ENCODE measurements around the gene MAP3K7.
A peak's percentile ranks its signal among the peaks of the same experiment; 100 is the strongest.

Gene MAP3K7

DNA sequence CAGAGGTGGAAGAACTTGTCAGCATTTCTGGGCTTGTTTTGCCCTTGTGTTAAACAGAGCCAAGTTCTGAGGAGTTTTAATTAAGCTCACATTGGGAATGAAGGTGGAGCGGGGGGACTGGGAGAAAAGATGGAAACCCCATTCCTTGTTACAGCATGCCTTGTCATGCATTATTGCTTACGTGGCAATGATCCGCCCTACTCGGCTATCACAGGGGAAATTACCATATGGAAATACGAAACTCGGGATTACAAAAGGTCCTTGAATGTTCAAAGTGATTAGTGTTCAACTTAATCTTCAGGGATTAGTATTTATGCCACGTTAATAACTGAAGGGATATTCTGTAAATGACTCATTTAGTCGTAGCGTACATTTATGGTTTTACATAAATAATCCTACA is 86.4 kb downstream of the MAP3K7 start:
- no peak for DNase-seq (ENCODE audit: low read depth)
- H3K4me3 ChIP-seq (ENCODE audit: control insufficient read depth, low read depth, low read length): no peak overlapping the region
- TF ChIP-seq, protein P1, sequence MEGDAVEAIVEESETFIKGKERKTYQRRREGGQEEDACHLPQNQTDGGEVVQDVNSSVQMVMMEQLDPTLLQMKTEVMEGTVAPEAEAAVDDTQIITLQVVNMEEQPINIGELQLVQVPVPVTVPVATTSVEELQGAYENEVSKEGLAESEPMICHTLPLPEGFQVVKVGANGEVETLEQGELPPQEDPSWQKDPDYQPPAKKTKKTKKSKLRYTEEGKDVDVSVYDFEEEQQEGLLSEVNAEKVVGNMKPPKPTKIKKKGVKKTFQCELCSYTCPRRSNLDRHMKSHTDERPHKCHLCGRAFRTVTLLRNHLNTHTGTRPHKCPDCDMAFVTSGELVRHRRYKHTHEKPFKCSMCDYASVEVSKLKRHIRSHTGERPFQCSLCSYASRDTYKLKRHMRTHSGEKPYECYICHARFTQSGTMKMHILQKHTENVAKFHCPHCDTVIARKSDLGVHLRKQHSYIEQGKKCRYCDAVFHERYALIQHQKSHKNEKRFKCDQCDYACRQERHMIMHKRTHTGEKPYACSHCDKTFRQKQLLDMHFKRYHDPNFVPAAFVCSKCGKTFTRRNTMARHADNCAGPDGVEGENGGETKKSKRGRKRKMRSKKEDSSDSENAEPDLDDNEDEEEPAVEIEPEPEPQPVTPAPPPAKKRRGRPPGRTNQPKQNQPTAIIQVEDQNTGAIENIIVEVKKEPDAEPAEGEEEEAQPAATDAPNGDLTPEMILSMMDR (IDR thresholded peaks at IDR 0.05; ENCODE audit: control insufficient read depth, insufficient read depth, low read depth, low read length, missing control alignments): no peak

DNA sequence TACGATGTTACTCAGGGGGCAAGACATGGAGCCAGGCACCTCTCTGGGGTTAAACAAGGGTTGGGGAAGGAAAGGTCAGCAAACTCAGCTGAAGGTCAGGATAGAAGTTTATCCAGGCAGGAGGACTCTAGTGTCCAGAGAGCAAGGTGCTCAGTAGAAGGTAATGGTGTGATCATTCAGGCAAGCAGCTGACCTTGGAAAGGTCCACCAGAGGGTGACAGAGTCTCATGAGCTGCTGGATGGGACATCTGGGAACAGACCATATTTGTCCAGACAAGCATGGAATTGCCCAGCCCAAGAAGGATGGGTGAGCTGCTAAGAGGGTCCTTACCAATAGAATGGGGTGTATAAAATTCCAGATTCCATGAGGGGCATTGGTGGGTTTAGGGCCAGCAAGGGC is 89.5 kb downstream of the MAP3K7 start:
- no peak for DNase-seq (ENCODE audit: low read depth)
- TF ChIP-seq, protein P1 (IDR thresholded peaks at IDR 0.05; ENCODE audit: control insufficient read depth, insufficient read depth, low read depth, low read length, missing control alignments): peak; percentile 3
- no peak overlapping the region for H3K4me3 ChIP-seq (ENCODE audit: control insufficient read depth, low read depth, low read length)

DNA sequence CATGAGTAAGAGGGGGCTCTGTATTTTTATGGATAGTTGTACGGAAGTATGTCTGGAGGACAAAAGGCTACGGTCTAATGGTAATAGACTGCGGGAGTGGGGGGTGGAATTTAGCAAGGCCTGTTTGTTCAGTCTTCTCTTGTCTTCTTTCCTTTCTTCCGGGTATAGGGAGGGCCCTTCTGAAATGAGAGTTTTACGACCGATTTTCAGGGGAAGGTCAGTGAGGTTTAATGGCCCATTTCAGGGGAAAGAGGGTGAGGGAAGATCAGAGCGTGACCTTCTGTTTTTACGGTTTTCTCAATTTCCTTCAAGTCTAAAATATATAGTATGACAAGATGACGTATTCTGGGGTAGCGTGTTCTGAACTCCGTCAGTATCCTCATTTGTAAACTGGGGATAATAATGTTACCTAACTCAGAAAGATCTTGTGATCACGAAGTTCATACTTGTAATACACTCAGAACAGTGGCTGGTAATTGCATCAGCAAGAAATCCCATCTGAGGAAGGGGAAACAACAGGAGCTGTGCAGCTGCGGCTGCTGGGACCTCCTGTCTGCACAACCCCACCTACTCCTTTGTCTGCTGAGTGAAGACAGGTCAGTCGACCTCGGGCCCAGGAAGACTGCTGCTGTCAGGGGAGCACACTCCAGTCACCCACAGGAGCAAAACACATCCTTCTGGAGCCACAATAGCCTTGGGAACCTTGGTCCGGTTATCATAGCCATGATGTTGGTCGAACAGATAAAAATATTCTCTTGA is 90.4 kb downstream of the MAP3K7 start:
- TF ChIP-seq, protein P1 (IDR thresholded peaks at IDR 0.05; ENCODE audit: control insufficient read depth, insufficient read depth, low read depth, low read length, missing control alignments): no peak
- H3K4me3 ChIP-seq (ENCODE audit: control insufficient read depth, low read depth, low read length): no peak overlapping the region
- no peak for DNase-seq (ENCODE audit: low read depth)

DNA sequence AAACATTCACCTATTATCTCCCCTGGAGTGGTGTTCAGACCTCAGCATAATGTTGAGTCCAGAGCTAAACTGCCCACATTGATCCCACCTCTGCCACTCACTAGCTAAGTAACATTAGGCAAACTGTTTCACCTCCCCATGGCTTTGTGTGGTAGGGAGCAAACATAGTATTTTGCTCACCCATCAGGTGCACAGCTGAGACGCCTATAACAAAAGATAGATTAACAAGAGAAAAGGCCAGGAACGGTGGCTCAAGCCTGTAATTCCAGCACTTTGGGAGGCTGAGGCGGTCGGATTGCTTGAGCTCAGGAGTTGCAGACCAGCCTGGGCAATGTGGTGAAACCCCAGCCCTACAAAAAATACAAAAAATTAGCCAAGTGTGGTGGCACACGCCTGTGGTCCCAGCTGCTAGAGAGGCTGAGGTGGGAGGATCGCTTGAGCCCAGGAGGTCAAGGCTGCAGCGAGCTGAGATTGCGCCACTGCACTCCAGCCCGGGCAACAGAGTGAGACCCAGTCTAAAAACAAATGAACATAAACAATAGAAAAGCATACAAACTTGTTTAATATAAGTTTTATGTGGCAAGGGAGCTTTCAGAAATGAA is 91.6 kb downstream of the MAP3K7 start:
- no peak for DNase-seq (ENCODE audit: low read depth)
- no peak overlapping the region for H3K4me3 ChIP-seq (ENCODE audit: control insufficient read depth, low read depth, low read length)
- TF ChIP-seq, protein P1 (IDR thresholded peaks at IDR 0.05; ENCODE audit: control insufficient read depth, insufficient read depth, low read depth, low read length, missing control alignments): no peak

DNA sequence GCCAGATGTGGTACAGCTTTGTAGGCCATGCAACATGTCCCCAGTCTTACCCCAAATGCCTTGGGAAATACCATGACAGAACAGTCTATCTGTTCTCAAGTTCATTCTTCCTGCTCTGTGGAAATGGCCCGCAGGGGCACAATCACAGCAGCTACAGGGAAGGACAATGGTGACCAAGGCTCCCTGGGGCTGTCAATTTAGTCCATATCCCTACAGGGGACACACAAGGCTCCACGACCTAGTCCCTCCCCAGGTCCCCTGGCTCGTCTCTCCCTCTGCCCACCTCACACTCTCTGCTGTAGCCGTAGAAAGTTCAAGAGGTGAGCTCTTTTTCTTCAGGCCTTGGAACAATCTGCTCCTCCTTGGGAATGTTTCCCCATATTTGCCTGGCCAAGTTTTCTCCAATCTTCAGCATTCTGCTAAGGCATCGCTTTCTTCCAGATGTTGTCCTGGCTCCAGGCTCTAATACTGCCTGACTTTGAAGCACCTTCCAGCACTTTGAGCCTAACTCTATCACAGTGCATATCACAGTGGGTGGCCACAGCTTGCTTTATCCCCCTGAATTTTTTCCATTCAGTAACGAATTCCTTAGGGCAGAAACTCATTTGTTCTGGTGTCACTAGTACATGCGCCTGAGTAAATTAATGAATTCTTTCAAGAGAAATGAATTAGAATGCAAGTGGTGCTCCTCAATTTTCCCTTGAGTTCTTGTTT is 92.6 kb downstream of the MAP3K7 start:
- H3K4me3 ChIP-seq (ENCODE audit: control insufficient read depth, low read depth, low read length): no peak overlapping the region
- TF ChIP-seq, protein P1 (IDR thresholded peaks at IDR 0.05; ENCODE audit: control insufficient read depth, insufficient read depth, low read depth, low read length, missing control alignments): no peak
- DNase-seq (ENCODE audit: low read depth): no peak

DNA sequence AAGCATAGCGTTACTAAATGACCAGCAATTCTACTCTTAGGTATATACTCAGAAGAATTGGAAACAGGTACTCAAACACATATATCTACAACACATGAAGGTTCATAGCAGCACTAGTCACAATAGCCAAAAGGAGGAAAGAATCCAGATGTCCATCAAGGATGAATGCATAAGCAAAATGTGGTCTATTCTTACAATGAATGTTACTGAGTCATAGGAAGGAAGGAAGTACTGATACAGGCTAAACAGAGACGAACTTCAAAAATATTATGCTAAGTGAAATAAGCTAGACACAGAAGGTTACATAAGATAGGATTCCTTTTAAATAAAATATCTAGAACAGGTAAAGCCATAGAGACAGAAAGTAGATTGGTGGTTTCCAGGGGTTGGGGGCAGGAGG is 93.5 kb downstream of the MAP3K7 start:
- TF ChIP-seq, protein P1 (IDR thresholded peaks at IDR 0.05; ENCODE audit: control insufficient read depth, insufficient read depth, low read depth, low read length, missing control alignments): no peak
- no peak overlapping the region for H3K4me3 ChIP-seq (ENCODE audit: control insufficient read depth, low read depth, low read length)
- no peak for DNase-seq (ENCODE audit: low read depth)

Data from AG09309 (cell line).